Heart right ventricle (tissue), 16 donors: Measurements from ENCODE around the gene MYOM3. TPM values are rescaled to one million over a fixed set of nuclear protein-coding genes. Genes with fewer than 3 reads are reported as not detected.

Experiments
- ATAC-seq, 8 donors: fragments of 200-7000 bp; cut with Tn5 transposase; one replicate each; pipeline ENCODE4 v1.9.1; 2020; ENCODE audit warnings: mild to moderate bottlenecking in 8 of 8, moderate library complexity in 8 of 8, moderate number of reproducible peaks in 1 of 8
- DNase-seq, 2 donors: peaks; one replicate each; pipeline ENCODE4 v3.0.0-alpha.2; 2020
- H3K27ac ChIP-seq, 10 donors: fragments of 200-600 bp; sonication (generic) in 2 of 10; one replicate each; pipeline versions ENCODE4 v1.5.0 to v1.8.0; 2020 to 2022; ENCODE audit warnings: mild to moderate bottlenecking in 3 of 10
- H3K27me3 ChIP-seq, 7 donors: fragments of 200-600 bp; one replicate each; pipeline ENCODE4 v1.8.0; 2021 to 2022; ENCODE audit warnings: mild to moderate bottlenecking in 2 of 7
- H3K36me3 ChIP-seq, 9 donors: fragments of 200-600 bp; sonication (generic) in 1 of 9; one replicate each; pipeline versions ENCODE4 v1.5.0 to v1.8.0; 2020 to 2022; ENCODE audit warnings: mild to moderate bottlenecking in 2 of 9
- H3K4me1 ChIP-seq, 9 donors: fragments of 200-600 bp; sonication (generic) in 1 of 9; one replicate each; pipeline versions ENCODE4 v1.5.0 to v1.8.0; 2020 to 2022; ENCODE audit warnings: mild to moderate bottlenecking in 4 of 9
- H3K4me3 ChIP-seq, 10 donors: fragments of 200-600 bp; sonication (generic) in 2 of 10; one replicate each; pipeline versions ENCODE4 v1.5.0 to v1.8.0; 2020 to 2022; ENCODE audit warnings: mild to moderate bottlenecking in 7 of 10, moderate library complexity in 2 of 10
- H3K9me3 ChIP-seq, 11 donors: fragments of 200-600 bp in 10 of 11; sonication (generic) in 2 of 11; one replicate each; pipeline versions ENCODE4 v1.5.0 to v1.8.0; 2013 to 2022; ENCODE audit warnings: mild to moderate bottlenecking in 2 of 11, control low read depth in 1 of 11, moderate library complexity in 1 of 11
- WGBS, 2 donors: extraction: QIAGEN DNeasy Blood & Tissue Kit; methylation state at CpG; one replicate each; pipeline ENCODE4 v1.1.7; 2013; ENCODE audit warnings: inconsistent platforms in 1 of 2; 5-methylcytosine and 5-hydroxymethylcytosine counted together
- intact Hi-C, 10 donors: fragments of 100-400 bp; cut with DNase I; formaldehyde crosslinking; loops; one replicate each; pipeline versions ENCODE4 v1.11.1 to v1.14.2; 2022
- polyA plus RNA-seq, 2 donors: library from polyadenylated mRNA; stranded (reverse); fragments of 200-250 nt; gene quantifications; one replicate each; pipeline ENCODE4 v1.2.3, GENCODE V29; 2013
- total RNA-seq, 10 donors: library from RNA; stranded (reverse); fragmentation: NEBNext Ultra II Directional in 3 of 10; extraction: Animal tissue kit (Norgen Biotek cat#: 25700) in 3 of 10; gene quantifications; one replicate each; pipeline versions ENCODE4 v1.2.1 to v1.2.4, GENCODE V29; 2021 to 2023
- TF ChIP-seq, protein P1 (sequence below), 9 donors: fragments of 200-600 bp; sonication (generic) in 2 of 9; IDR thresholded peaks; one replicate each; pipeline versions ENCODE4 v1.5.0 to v1.8.0; 2021 to 2022; ENCODE audit warnings: antibody characterized with exemption in 9 of 9, mild to moderate bottlenecking in 5 of 9, moderate library complexity in 1 of 9
- donor health status: Arrhythmogenic right ventricular cardiomyopathy.
- donor health status: ischemic (EF 13 %, LVEDD 7.1; RV severe dilation, severe dysfunction).
- donor health status: healthy with polysubstance abuse.
- donor health status: DM: no; HTN: yes; CAD: no.
- donor health status: DM: no; HTN: no; CAD: no.
- donor health status: ischemic (EF 25% LVEDD 6.9; RV normal size, moderate dysfunction).
- donor health status: ischemic (EF 25% LVEDD 5.7; RV mildly dilated, moderate dysfunction).
- donor health status: healthy.
- donor health status: DM: yes; HTN: yes; CAD: no.
- donor health status: Ischemic cardiomyopathy.
- donor health status: ischemic (EF 35%, LVEDD 5.7; RV mildly dilated, moderate dysfunction).
- donor health status: nonischemic (EF 11% LVEDD 7.7; RV severe dilation, severe dysfunction).
- donor health status: DM: yes; HTN: yes; CAD: no.
- donor health status: PGD.
- donor health status: ischemic (EF 29% LVEDD 5.4; RV normal size, mild dysfunction).
- donor health status: nonischemic (EF 23%, LVEDD 6.1; RV moderate dilation, normal function).

Gene MYOM3
- total and polyA plus RNA-seq, 12 donors, result 85.3 to 428 (median 318) TPM

- 88 to 90% methylated on average over 14 of the region's 14 CpGs for WGBS, 2 donors
- Histone ChIP-seq H3K36me3 (no peaks in the 10 kb centered on the region), H3K27ac (peak overlapping the region in 5 of 10 donors; percentile 15 to 82 (median 72)), H3K4me3 (no peak overlapping the region), H3K27me3 (peaks cover 0 to 9% (median 0%) of the 10 kb centered on the region in 7 donors), H3K4me1 (peaks cover 0 to 28% (median 22%) of the 10 kb centered on the region in 9 donors), H3K9me3 (no peaks in the 10 kb centered on the region)
- TF ChIP-seq, protein P1, sequence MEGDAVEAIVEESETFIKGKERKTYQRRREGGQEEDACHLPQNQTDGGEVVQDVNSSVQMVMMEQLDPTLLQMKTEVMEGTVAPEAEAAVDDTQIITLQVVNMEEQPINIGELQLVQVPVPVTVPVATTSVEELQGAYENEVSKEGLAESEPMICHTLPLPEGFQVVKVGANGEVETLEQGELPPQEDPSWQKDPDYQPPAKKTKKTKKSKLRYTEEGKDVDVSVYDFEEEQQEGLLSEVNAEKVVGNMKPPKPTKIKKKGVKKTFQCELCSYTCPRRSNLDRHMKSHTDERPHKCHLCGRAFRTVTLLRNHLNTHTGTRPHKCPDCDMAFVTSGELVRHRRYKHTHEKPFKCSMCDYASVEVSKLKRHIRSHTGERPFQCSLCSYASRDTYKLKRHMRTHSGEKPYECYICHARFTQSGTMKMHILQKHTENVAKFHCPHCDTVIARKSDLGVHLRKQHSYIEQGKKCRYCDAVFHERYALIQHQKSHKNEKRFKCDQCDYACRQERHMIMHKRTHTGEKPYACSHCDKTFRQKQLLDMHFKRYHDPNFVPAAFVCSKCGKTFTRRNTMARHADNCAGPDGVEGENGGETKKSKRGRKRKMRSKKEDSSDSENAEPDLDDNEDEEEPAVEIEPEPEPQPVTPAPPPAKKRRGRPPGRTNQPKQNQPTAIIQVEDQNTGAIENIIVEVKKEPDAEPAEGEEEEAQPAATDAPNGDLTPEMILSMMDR (IDR thresholded peaks at IDR 0.05), result no peak
- intact Hi-C loops, result loop anchor here in 1 of 10 donors (10.0 kb wide), 1 partner anchor 167 kb away; the partner anchor contains the start of gene PNRC2
- ATAC-seq (no peak), DNase-seq (no peak)
Measured at GRCh38 chr1:24121406-24121805, 9.5 kb upstream of the MYOM3 start.

DNA sequence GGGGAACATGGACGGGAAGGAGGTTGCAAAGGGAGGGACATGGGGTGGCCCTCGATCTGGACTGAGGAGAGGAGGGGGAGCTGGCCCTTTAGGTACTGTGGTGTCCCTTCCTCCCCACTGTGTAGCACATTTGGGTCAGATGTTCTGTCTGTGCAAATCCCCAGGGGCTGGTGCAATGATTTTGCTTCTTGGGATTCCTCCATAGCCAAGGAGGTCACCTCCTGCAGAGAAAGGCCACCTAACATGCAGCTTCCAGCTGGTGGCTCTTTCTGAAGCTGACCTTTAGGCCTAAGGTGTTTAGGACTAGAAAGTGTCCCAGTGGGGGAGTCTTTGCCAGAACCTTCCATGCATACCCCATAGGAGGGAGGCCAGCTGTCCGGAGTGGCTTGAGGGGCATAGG is 9.0 kb upstream of the MYOM3 start:
- TF ChIP-seq, protein P1 (IDR thresholded peaks at IDR 0.05), result no peak
- H3K27ac ChIP-seq, result peak overlapping the region; percentile 15 to 82 (median 70)
- H3K4me3 ChIP-seq, result no peak overlapping the region
- WGBS, 2 donors, result 62 to 67% methylated on average over 3 of the region's 3 CpGs
- H3K27me3 ChIP-seq, result peaks cover 0 to 9% (median 0%) of the 10 kb centered on the region in 7 donors
- ATAC-seq (peak in 6 of 8 donors; percentile 1 to 14 (median 2)), DNase-seq (no peak)
- H3K4me1 ChIP-seq, result peaks cover 0 to 24% (median 17%) of the 10 kb centered on the region in 9 donors
- no peaks in the 10 kb centered on the region for H3K36me3 ChIP-seq
- no peaks in the 10 kb centered on the region for H3K9me3 ChIP-seq
- intact Hi-C loops, result loop anchor here in 1 of 10 donors (10.0 kb wide), 1 partner anchor 166 kb away; the partner anchor contains the start of gene PNRC2

DNA sequence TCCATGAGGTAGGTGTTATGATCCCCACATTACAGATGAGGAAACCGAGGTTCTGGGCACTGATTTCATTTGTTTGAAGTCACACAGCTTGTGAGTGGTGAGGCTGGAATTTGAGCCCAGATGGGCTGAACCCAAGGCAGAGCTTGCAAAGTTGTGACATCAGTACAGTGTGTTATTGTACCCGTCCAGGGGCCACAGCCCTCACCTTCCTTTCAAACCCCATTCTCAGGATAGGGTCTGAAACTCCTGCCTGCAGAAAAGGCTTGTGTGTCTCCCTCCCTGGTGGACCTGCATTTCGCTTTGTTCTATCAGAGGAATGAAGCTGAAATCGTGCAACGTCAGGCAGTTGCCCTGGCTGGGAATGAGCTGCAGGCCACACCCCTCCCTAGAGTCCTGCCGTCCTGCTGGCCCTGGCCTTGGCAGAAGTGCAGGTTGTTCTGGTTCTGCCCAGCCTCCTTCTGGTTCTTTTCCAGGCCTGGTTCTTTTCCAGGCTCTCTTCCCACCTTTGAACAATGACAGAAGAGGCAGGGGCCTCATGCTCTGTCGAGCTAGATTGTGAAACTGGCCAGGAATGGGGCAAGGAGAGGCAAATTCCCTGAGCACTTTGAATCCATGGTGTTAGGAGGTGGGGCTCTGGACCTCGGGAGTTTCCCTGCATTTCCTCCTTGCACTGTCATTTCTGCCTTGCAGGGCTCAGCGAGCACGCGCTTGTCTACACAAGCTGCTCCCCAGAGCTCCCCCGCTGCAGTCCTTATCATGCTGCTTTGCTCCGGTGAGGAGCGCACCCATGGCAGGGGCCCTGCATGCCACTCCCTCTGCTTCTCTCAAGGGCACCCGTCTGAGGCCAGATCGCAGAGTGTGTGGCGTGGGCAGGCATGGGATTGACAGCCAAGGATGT is 8.2 kb upstream of the MYOM3 start:
- DNase-seq, result peak; percentile 56 to 60
- peak; percentile 74 to 89 (median 81) for ATAC-seq
- Histone ChIP-seq H3K4me1 (peaks cover 0 to 18% (median 16%) of the 10 kb centered on the region in 9 donors), H3K27ac (peak overlapping the region in 9 of 10 donors; percentile 29 to 82 (median 72)), H3K27me3 (peaks cover 0 to 9% (median 0%) of the 10 kb centered on the region in 7 donors), H3K36me3 (no peaks in the 10 kb centered on the region), H3K4me3 (peak overlapping the region in 2 of 10 donors; percentile 10 to 13), H3K9me3 (no peaks in the 10 kb centered on the region)
- TF ChIP-seq, protein P1 (IDR thresholded peaks at IDR 0.05), result no peak
- intact Hi-C loops, result loop anchor here in 1 of 10 donors (10.0 kb wide), 1 partner anchor 165 kb away; the partner anchor contains the start of gene PNRC2
- 17 to 22% methylated on average over 17 of the region's 17 CpGs for WGBS, 2 donors

DNA sequence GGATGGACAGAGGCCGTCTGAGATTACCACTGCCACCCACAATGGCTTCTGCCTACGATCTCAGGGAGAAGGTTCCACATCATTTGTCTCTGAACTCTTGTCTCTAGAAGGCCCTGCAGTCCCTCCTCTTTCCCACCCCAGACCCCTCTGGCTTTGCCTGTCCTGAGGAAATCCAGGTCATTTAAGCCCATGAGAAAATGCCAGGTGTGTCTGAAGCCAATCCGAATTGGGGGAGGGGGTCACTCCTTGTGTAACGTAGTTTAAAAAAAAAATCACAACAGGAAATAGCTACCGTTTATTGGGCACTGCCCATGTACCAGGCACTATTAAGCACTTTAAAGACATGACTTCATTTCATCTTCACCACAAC is 7.5 kb upstream of the MYOM3 start:
- no peak overlapping the region for H3K4me3 ChIP-seq
- ATAC-seq (no peak), DNase-seq (no peak)
- H3K4me1 ChIP-seq, result peaks cover 0 to 18% (median 16%) of the 10 kb centered on the region in 9 donors
- peaks cover 0 to 15% (median 0%) of the 10 kb centered on the region in 7 donors for H3K27me3 ChIP-seq
- TF ChIP-seq, protein P1 (IDR thresholded peaks at IDR 0.05), result no peak
- H3K27ac ChIP-seq, result peak overlapping the region in 9 of 10 donors; percentile 10 to 82 (median 72)
- no peaks in the 10 kb centered on the region for H3K36me3 ChIP-seq
- no peaks in the 10 kb centered on the region for H3K9me3 ChIP-seq
- intact Hi-C loops, result no loop called here
- WGBS, 2 donors, result 63 to 85% methylated on average over 5 of the region's 5 CpGs
